ENCODE measurements around the gene SLC24A4.

GRCh38 chr14:92539875-92540274 lies 216.9 kb downstream of the SLC24A4 start:
- TF ChIP-seq CTCF (conservative IDR thresholded peaks at IDR 0.05 in 1 of 2, IDR thresholded peaks at IDR 0.05 in 1 of 2; ENCODE audit: extremely low read depth in 1 of 2, insufficient read depth in 1 of 2, low read depth in 1 of 2, low read length in 2 of 2) (no peak), EZH2 (IDR thresholded peaks at IDR 0.05; ENCODE audit: borderline replicate concordance, low read length) (no peak)
